Prostate gland (tissue), 2 donors: ENCODE measurements around the gene TMEM235. TPM values are rescaled to one million over a fixed set of nuclear protein-coding genes. Genes with fewer than 3 reads are reported as not detected.

Experiments
- DNase-seq: peaks from one replicate; pipeline ENCODE4 v3.0.0-alpha.2; 2019; ENCODE audit warnings: low spot score
- H3K27ac ChIP-seq, 2 donors: fragments of 200-600 bp; sonication (generic); 2 replicates each; pipeline ENCODE4 v1.5.1; 2017 to 2019
- H3K27me3 ChIP-seq: fragments of 200-600 bp; sonication (generic); replicated peaks from 2 replicates; pipeline ENCODE4 v1.5.1; 2019; ENCODE audit not compliant: insufficient read depth
- H3K36me3 ChIP-seq, 2 donors: fragments of 200-600 bp; sonication (generic); 1 replicate in 1 of 2; 2 replicates in 1 of 2; pipeline versions ENCODE4 v1.5.1 to v1.8.1; 2017 to 2019
- H3K4me1 ChIP-seq: fragments of 200-600 bp; sonication (generic); replicated peaks from 2 replicates; pipeline ENCODE4 v1.5.1; 2019
- H3K4me3 ChIP-seq, 2 donors: fragments of 200-600 bp; sonication (generic); 2 replicates each; pipeline ENCODE4 v1.5.1; 2017 to 2019
- H3K9me3 ChIP-seq: fragments of 200-600 bp; sonication (generic); 2 replicates; pipeline ENCODE4 v1.5.1; 2017
- POLR2A ChIP-seq: fragments of 450-650 bp; IDR thresholded peaks from one replicate; pipeline ENCODE4 v1.6.1; 2016; ENCODE audit warnings: antibody characterized with exemption, mild to moderate bottlenecking
- POLR2AphosphoS5 ChIP-seq: sonication (generic); formaldehyde crosslinking; IDR thresholded peaks from one replicate; pipeline ENCODE4 v1.6.1; 2017; ENCODE audit warnings: antibody characterized with exemption
- WGBS: methylation state at CpG from one replicate; pipeline ENCODE4 v1.1.5; 2018; 5-methylcytosine and 5-hydroxymethylcytosine counted together
- intact Hi-C: fragments of 100-400 bp; cut with DNase I; formaldehyde crosslinking; loops from one replicate; pipeline ENCODE4 v1.14.2; 2022
- total RNA-seq, 2 donors: library from RNA; depleted of rRNA; stranded (reverse); fragments of >200 nt; gene quantifications; one replicate each; pipeline ENCODE4 v1.1.0, GENCODE V29; 2016
- TF ChIP-seq, protein P1 (sequence below), 4 experiments: fragments of 200-600 bp in 2 of 4; fragments of 450-650 bp in 2 of 4; sonication (generic) in 2 of 4; IDR thresholded peaks; 1 replicate in 3 of 4; 2 replicates in 1 of 4; pipeline ENCODE4 v1.5.1; 2016 to 2019; ENCODE audit warnings: antibody characterized with exemption in 4 of 4, mild to moderate bottlenecking in 2 of 4, moderate library complexity in 2 of 4

TMEM235 gene
- total RNA-seq, 2 donors from 2014 or later = not detected

DNA sequence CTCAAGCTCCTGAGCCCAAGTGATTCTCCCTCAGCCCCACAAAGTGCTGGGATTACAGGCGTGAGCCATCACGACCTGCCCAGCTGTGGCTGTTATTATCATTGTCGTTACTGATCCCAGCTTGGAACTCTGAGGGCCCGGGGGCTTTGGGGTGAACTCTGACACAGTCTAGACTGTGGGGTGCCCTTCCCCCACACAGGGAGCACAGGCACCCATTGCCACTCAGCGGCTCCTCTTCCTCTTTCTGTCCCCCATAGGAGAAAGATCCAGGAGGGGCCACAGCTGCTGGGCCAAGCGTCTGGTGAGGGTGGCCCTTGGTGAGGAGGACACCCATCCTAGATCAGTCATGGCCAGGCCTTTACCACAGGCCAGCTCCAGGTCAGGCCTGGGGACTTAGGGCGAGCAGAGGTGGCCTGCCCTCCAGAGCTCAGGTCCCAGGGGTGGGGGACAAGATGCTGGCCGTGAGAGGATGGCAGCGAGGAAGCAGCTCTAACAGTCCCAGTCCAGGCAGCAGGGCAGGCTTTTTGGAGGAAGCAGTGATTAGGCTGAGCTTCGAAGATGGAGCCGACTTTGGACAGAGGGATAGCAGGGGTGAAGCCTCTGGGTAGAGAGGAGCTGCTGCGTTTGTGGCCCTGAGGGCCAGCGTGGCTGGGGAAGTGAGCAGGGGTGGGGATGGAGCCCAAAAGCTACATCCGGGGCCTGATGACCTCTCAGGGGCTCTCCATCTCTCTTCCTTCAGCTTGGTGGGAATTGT is 24.7 kb downstream of the TMEM235 start:
- Histone ChIP-seq H3K4me1 (no peaks in the 10 kb centered on the region), H3K9me3 (no peaks in the 10 kb centered on the region), H3K27me3 (no peaks in the 10 kb centered on the region), H3K27ac (no peak overlapping the region), H3K36me3 (no peaks in the 10 kb centered on the region), H3K4me3 (no peak overlapping the region)
- intact Hi-C loops = no loop called here
- 84% methylated on average over 14 of the region's 14 CpGs for WGBS
- TF ChIP-seq, protein P1, sequence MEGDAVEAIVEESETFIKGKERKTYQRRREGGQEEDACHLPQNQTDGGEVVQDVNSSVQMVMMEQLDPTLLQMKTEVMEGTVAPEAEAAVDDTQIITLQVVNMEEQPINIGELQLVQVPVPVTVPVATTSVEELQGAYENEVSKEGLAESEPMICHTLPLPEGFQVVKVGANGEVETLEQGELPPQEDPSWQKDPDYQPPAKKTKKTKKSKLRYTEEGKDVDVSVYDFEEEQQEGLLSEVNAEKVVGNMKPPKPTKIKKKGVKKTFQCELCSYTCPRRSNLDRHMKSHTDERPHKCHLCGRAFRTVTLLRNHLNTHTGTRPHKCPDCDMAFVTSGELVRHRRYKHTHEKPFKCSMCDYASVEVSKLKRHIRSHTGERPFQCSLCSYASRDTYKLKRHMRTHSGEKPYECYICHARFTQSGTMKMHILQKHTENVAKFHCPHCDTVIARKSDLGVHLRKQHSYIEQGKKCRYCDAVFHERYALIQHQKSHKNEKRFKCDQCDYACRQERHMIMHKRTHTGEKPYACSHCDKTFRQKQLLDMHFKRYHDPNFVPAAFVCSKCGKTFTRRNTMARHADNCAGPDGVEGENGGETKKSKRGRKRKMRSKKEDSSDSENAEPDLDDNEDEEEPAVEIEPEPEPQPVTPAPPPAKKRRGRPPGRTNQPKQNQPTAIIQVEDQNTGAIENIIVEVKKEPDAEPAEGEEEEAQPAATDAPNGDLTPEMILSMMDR (IDR thresholded peaks at IDR 0.05) = no peak
- TF ChIP-seq POLR2A (no peak), POLR2AphosphoS5 (no peak)
- DNase-seq = no peak

DNA sequence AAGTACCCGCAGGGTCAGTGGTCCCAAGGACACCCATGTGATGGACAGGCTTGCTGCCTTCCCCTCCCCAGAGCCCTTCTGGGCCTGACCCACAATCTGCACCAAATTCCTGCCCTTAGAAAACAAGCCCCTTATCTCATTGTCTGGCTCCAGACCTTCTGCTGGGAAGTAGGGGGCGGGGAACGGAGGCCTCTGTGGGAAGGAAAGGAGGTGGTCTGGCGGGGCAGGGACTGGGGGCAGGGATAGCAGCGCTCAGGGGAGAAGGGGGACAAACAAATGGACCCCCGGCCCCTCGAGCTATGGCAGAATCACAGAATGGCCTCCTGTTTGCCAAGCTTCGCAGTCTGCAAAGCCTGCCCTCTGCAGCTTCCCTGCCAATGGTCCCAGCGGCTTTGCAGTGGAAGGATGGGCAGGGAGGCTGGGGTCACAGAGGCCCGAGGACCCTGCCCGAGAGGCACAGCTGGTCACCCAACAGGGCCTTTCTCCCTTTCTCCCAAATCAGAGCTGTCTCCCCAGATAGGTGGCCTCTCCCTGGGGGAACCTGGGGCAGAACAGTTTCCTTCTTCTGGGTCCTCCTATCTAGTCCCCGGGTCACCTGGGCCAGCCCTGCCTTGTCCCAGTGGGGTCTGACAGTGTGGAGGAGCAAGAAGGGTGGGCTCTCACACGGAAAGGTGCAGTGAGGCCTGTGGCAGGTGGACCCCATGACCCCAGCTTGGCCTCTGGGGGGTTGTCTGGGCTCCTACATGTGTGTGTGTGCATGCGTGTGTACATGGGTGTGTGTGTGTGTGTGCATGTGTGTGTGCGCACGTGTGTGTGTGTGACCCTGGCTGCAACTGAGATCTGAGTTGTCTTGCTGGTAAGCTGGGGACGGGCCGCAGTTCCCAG is 25.5 kb downstream of the TMEM235 start:
- no peak overlapping the region for H3K27ac ChIP-seq
- no peaks in the 10 kb centered on the region for H3K4me1 ChIP-seq
- intact Hi-C loops = no loop called here
- DNase-seq = no peak
- H3K4me3 ChIP-seq = no peak overlapping the region
- H3K9me3 ChIP-seq = no peaks in the 10 kb centered on the region
- no peaks in the 10 kb centered on the region for H3K36me3 ChIP-seq
- 71% methylated on average over 18 of the region's 18 CpGs for WGBS
- no peak for TF ChIP-seq POLR2AphosphoS5
- TF ChIP-seq, protein P1 (IDR thresholded peaks at IDR 0.05) = no peak
- no peak for TF ChIP-seq POLR2A
- H3K27me3 ChIP-seq = no peaks in the 10 kb centered on the region

GRCh38 chr17:78257810-78258322 is 26.4 kb downstream of the TMEM235 start:
- intact Hi-C loops = no loop called here
- Histone ChIP-seq H3K27ac (no peak overlapping the region), H3K4me1 (no peaks in the 10 kb centered on the region), H3K36me3 (no peaks in the 10 kb centered on the region), H3K4me3 (no peak overlapping the region), H3K9me3 (no peaks in the 10 kb centered on the region), H3K27me3 (no peaks in the 10 kb centered on the region)
- DNase-seq = no peak
- TF ChIP-seq POLR2AphosphoS5 (no peak), POLR2A (no peak)
- TF ChIP-seq, protein P1 (IDR thresholded peaks at IDR 0.05) = no peak
- 72% methylated on average over 16 of the region's 16 CpGs for WGBS

GRCh38 chr17:78258323-78259191 is 27.1 kb downstream of the TMEM235 start:
- intact Hi-C loops = no loop called here

More at GRCh38 chr17:78258323-78259191, 27.1 kb downstream of the TMEM235 start:
- Histone ChIP-seq H3K27me3 (no peaks in the 10 kb centered on the region), H3K9me3 (no peaks in the 10 kb centered on the region), H3K36me3 (no peaks in the 10 kb centered on the region), H3K4me3 (no peak overlapping the region), H3K27ac (no peak overlapping the region), H3K4me1 (no peaks in the 10 kb centered on the region)
- no peak for DNase-seq
- 31% methylated on average over 23 of the region's 23 CpGs for WGBS
- TF ChIP-seq POLR2A (no peak), POLR2AphosphoS5 (no peak)
- TF ChIP-seq, protein P1 (IDR thresholded peaks at IDR 0.05) = no peak
